ENCODE results near the gene CCAR1.
"Not testable (repeated sequence)": the region's sequence is repeated elsewhere in the genome, so short reads cannot be mapped to it uniquely, and the experiment has no call there.

The CCAR1 gene

DNA sequence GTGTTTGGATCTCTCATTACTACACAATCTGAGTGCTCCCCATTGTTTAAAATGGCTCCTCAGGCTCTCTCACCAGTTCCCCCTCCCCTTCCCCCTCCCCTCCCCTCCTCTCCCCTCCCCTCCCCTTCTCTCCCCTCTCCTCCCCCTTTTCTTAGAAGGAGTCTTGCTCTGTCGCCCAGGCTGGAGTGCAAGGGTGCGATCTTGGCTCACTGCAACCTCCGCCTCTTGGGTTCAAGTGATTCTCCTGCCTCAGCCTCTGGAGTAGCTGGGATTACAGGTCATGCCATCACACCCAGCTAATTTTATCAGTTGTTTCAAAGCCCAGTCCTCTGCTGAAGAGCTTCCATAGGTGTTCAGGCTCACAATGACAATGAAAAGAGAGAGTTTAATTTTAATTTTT is 3.6 kb upstream of the CCAR1 start:
- no peak overlapping the region for H3K4me3 ChIP-seq (replicated peaks; ENCODE audit: low read depth, low read length)
- no peak for DNase-seq (ENCODE audit: low read depth)
- TF ChIP-seq, protein P1, sequence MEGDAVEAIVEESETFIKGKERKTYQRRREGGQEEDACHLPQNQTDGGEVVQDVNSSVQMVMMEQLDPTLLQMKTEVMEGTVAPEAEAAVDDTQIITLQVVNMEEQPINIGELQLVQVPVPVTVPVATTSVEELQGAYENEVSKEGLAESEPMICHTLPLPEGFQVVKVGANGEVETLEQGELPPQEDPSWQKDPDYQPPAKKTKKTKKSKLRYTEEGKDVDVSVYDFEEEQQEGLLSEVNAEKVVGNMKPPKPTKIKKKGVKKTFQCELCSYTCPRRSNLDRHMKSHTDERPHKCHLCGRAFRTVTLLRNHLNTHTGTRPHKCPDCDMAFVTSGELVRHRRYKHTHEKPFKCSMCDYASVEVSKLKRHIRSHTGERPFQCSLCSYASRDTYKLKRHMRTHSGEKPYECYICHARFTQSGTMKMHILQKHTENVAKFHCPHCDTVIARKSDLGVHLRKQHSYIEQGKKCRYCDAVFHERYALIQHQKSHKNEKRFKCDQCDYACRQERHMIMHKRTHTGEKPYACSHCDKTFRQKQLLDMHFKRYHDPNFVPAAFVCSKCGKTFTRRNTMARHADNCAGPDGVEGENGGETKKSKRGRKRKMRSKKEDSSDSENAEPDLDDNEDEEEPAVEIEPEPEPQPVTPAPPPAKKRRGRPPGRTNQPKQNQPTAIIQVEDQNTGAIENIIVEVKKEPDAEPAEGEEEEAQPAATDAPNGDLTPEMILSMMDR (IDR thresholded peaks at IDR 0.05; ENCODE audit: low read length, missing control alignments): no peak

DNA sequence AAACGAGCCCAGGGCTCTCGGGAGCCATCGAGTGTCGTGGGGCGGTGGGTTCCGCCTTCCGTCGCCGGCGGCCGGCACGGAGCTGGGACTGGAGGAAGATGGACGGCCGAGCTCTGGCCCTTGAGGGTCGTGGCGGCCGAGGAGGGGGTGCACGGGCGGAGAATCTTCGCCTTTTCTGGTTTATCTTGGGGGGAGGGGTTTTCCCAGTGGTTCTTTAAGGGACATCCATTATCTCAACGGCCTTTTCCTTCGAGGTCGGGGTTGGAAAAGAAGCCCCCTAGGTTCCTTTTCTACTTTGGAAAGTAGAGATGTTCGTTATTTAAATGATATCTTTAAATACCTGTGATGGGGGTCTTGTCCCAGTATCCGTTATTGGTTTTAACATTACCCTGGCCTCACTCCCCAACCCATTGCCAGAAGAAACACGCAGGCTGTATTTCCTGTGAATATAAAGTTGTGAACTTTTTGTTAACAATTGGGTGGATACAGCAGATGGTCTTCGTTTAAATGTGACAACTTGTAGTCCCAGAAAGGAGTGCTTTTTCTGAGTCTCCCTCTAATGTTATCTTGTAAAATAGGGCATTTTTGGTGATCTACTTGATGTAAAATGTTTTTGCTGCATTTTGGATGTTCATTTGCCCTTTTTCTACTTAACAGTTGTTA is 765 bp downstream of the CCAR1 start:
- TF ChIP-seq, protein P1 (IDR thresholded peaks at IDR 0.05; ENCODE audit: low read length, missing control alignments): no peak
- peak; percentile 10 for DNase-seq (ENCODE audit: low read depth)

DNA sequence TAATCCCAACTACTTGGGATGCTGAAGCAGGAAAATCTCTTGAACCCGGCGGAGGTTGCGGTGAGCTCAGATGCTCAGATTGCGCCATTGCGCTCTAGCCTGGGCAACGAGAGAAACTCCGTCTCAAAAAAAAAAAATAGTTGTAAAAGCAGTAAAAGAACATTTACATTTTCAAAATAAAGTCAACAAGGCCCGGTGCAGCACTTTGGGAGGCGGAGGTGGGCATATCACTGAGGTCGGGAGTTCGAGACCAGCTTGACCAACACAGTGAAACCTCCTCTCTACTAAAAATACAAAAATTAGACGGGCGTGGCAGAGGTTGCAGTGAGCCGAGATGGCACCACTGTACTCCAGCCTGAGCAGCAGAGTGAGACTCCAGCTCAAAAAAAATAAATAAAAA is 4.0 kb downstream of the CCAR1 start:
- DNase-seq (ENCODE audit: low read depth): no peak
- H3K4me3 ChIP-seq (replicated peaks; ENCODE audit: low read depth, low read length): no peak overlapping the region
- TF ChIP-seq, protein P1 (IDR thresholded peaks at IDR 0.05; ENCODE audit: low read length, missing control alignments): no peak

More for the DNA sequence above, 765 bp downstream of the CCAR1 start:
- H3K4me3 ChIP-seq (replicated peaks; ENCODE audit: low read depth, low read length): peak overlapping the region; percentile 94

DNA sequence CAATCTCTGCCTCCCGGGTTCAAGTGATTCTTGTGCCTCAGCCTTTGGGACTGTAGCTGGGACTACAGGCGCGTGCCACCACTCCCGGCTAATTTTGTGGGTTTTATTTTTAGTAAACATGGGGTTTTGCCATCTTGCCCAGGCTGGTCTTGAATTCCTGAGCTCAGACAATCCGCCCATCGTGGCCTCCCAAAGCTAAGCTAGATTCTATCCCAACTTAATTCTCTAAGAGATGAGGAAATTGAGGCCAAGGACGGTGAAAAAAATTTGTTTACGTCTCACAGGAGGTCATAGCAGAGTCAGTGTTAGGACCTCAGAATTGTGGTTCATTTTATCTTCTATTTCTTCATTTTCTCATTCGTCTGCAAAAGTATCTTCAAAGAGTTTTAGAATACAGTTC is 6.1 kb downstream of the CCAR1 start:
- DNase-seq (ENCODE audit: low read depth): no peak
- TF ChIP-seq, protein P1 (IDR thresholded peaks at IDR 0.05; ENCODE audit: low read length, missing control alignments): no peak

DNA sequence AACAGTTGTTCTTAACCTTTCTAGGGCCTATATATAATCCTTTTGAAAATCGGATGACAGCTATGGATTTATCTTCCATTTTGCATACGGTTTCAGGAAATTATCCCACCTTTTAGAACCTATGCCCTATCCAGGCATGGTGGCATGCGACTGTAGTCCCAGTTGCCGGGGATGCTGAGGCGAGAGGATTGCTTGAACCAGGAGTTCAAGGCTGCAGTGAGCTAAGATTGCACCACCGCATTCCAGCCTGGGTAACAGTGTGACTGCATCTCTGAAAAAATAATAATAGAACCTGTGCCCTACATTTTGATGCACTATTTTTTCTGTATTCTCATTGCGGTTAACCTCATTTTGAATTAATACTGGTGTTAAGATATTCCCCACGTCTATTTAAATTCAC is 11.6 kb downstream of the CCAR1 start:
- TF ChIP-seq, protein P1 (IDR thresholded peaks at IDR 0.05; ENCODE audit: low read length, missing control alignments): no peak
- DNase-seq (ENCODE audit: low read depth): no peak
- no peak overlapping the region for H3K4me3 ChIP-seq (replicated peaks; ENCODE audit: low read depth, low read length)

More for the DNA sequence above, 6.1 kb downstream of the CCAR1 start:
- no peak overlapping the region for H3K4me3 ChIP-seq (replicated peaks; ENCODE audit: low read depth, low read length)

DNA sequence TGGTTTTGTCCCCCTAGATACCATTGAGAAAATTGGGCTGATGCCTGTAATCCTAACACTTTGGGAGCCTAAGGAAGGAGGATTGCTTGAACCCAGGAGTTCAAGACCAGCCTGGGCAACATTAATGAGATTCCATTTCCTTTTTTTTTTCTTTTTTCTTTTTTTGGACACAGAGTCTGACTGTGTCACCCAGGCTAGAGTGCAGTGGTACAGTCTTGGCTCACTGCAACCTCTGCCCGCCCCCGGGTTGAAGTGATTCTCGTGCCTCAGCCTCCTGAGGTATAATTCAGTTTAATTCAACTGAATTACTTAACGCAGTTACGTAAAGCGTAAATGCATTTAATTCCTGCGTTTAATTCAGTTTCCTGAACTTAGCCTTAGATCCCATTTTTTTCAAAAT is 13.3 kb downstream of the CCAR1 start:
- TF ChIP-seq, protein P1 (IDR thresholded peaks at IDR 0.05; ENCODE audit: low read length, missing control alignments): no peak
- no peak overlapping the region for H3K4me3 ChIP-seq (replicated peaks; ENCODE audit: low read depth, low read length)
- DNase-seq (ENCODE audit: low read depth): no peak

DNA sequence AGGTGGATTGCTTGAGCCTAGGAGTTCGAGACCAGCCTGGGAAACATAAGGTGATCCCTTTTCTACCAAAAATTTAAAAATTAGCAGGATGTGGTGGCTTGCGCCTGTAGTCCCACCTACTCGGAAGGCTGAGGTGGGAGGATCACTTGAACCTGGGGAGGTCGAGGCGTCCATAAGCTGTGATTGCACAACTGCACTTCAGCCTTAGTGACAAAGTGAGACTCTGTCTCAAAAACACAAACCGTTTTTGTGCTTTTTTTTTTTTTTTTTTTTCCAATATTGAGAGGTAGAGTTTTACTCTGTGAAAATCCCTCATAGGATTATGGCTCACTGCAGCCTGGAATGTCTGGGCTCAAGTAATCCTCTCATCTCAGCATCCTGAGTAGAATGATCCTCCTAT is 14.1 kb downstream of the CCAR1 start:
- TF ChIP-seq, protein P1 (IDR thresholded peaks at IDR 0.05; ENCODE audit: low read length, missing control alignments): no peak
- DNase-seq (ENCODE audit: low read depth): no peak

DNA sequence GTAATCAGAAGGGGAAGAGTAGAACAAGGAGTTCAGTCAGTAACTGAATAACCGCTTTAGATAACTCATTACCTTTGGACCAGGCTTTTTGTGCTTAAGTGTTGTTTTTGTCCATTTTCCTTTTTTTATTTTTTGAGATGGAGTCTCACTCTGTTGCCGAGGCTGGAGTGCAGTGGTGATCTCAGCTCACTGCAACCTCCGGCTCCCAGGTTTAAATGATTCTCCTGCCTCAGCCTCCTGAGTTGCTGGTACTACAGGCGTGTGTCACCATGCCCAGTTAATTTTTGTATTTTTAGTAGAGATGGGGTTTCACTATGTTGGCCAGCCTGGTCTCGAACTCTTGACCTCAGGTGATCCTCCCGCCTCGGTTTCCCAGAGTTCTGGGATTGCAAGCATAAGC is 14.7 kb downstream of the CCAR1 start:
- not testable (repeated sequence) for DNase-seq (ENCODE audit: low read depth); H3K4me3 ChIP-seq (replicated peaks; ENCODE audit: low read depth, low read length)

More for the DNA sequence above, 14.1 kb downstream of the CCAR1 start:
- H3K4me3 ChIP-seq (replicated peaks; ENCODE audit: low read depth, low read length): no peak overlapping the region

DNA sequence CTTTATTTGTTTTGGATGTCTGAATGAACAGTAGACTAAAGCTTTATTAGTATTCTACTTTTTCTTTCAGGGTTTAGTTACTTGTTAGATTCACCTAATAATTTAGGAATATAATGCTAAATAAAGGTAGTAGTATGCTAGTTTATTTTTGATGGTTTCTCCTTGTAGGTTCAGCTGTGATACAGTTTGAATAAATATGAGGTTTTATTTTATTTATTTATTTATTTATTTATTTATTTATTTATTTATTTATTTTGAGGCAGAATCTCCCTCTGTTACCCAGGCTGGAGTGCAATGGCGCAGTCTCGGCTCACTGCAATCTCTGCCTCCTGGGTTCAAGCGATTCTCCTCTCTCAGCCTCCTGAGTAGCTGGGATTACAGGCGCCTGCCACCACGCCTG is 19.6 kb downstream of the CCAR1 start:
- not testable (repeated sequence) for DNase-seq (ENCODE audit: low read depth); H3K4me3 ChIP-seq (replicated peaks; ENCODE audit: low read depth, low read length)
